PC-3 (cell line): ENCODE measurements around the gene SGK2.

Experiments used
- CTCF ChIP-seq: fragments of 300-600 bp; sonication (generic); conservative IDR thresholded peaks from 2 replicates; pipeline ENCODE4 v1.5.1; 2017; ENCODE audit warnings: antibody characterized with exemption, low read depth, mild to moderate bottlenecking, low read length
- EZH2 ChIP-seq: fragments of 300-600 bp; sonication (generic); IDR thresholded peaks from one replicate; pipeline ENCODE4 v1.6.1; 2017; ENCODE audit warnings: antibody characterized with exemption, mild to moderate bottlenecking, low read length; ENCODE audit not compliant: unreplicated experiment
- EZH2phosphoT487 ChIP-seq: fragments of 300-600 bp; sonication (generic); IDR thresholded peaks from 2 replicates; pipeline ENCODE4 v1.6.1; 2018; ENCODE audit warnings: mild to moderate bottlenecking, antibody characterized with exemption, low read length, borderline replicate concordance

GRCh38 chr20:43537921-43538877, 20.6 kb upstream of the SGK2 start:
- TF ChIP-seq CTCF (peak; percentile 99), EZH2phosphoT487 (no peak), EZH2 (no peak)
